ENCODE results near the gene PNRC1.

GRCh38 chr6:89122625-89123024 lies 42.1 kb downstream of the PNRC1 start:
- TF ChIP-seq CTCF (IDR thresholded peaks at IDR 0.05): peak; percentile 55
- TF ChIP-seq EZH2 (IDR thresholded peaks at IDR 0.05; ENCODE audit: borderline replicate concordance, insufficient read depth, low read depth, low read length, poor library complexity, severe bottlenecking): no peak
